GM21381 (cell line): ENCODE results near the gene DNAH8.
"Not testable (repeated sequence)": the region's sequence is repeated elsewhere in the genome, so short reads cannot be mapped to it uniquely, and the experiment has no call there.

Experiments used
- ATAC-seq: cut with Tn5 transposase; IDR thresholded peaks from one replicate; pipeline ENCODE4 v1.9.1; 2021; ENCODE audit warnings: mild to moderate bottlenecking, moderate library complexity; ENCODE audit not compliant: unreplicated experiment

Gene DNAH8

GRCh38 chr6:38796437-38796836 is 81.3 kb downstream of the DNAH8 start:
- not testable (repeated sequence) for ATAC-seq

- ATAC-seq = no peak
Observed at GRCh38 chr6:38796850-38797249, 81.7 kb downstream of the DNAH8 start.

GRCh38 chr6:38797391-38797790 is 82.3 kb downstream of the DNAH8 start:
- no peak for ATAC-seq

GRCh38 chr6:38799529-38800184 is 84.5 kb downstream of the DNAH8 start:
- no peak for ATAC-seq

GRCh38 chr6:38801305-38801704 is 86.2 kb downstream of the DNAH8 start:
- no peak for ATAC-seq

GRCh38 chr6:38802497-38802896 is 87.4 kb downstream of the DNAH8 start:
- no peak for ATAC-seq

GRCh38 chr6:38803129-38803528 is 88.0 kb downstream of the DNAH8 start:
- ATAC-seq = no peak

- ATAC-seq = no peak
Observed at GRCh38 chr6:38804358-38804757, 89.2 kb downstream of the DNAH8 start.

GRCh38 chr6:38805127-38805655 is 90.1 kb downstream of the DNAH8 start:
- no peak for ATAC-seq

GRCh38 chr6:38805692-38806091 is 90.6 kb downstream of the DNAH8 start:
- no peak for ATAC-seq

GRCh38 chr6:38806271-38806670 is 91.2 kb downstream of the DNAH8 start:
- ATAC-seq = no peak

- ATAC-seq = no peak
Observed at GRCh38 chr6:38806833-38807232, 91.7 kb downstream of the DNAH8 start.

GRCh38 chr6:38808039-38808438 is 92.9 kb downstream of the DNAH8 start:
- ATAC-seq = no peak

- ATAC-seq = no peak
Observed at GRCh38 chr6:38813041-38813823, 98.1 kb downstream of the DNAH8 start.

GRCh38 chr6:38814761-38815160 is 99.7 kb downstream of the DNAH8 start:
- no peak for ATAC-seq

GRCh38 chr6:38815250-38815649 is 100.1 kb downstream of the DNAH8 start:
- ATAC-seq = no peak

GRCh38 chr6:38818691-38819090 is 103.6 kb downstream of the DNAH8 start:
- no peak for ATAC-seq

- ATAC-seq = no peak
Observed at GRCh38 chr6:38822963-38823362, 107.9 kb downstream of the DNAH8 start.

GRCh38 chr6:38824243-38824894 is 109.3 kb downstream of the DNAH8 start:
- no peak for ATAC-seq

GRCh38 chr6:38827024-38827423 is 111.9 kb downstream of the DNAH8 start:
- no peak for ATAC-seq

- ATAC-seq = no peak
Observed at GRCh38 chr6:38831865-38832264, 116.8 kb downstream of the DNAH8 start.

- ATAC-seq = no peak
Observed at GRCh38 chr6:38833320-38833719, 118.2 kb downstream of the DNAH8 start.
